ENCODE results near the gene FAM174A.

DNA sequence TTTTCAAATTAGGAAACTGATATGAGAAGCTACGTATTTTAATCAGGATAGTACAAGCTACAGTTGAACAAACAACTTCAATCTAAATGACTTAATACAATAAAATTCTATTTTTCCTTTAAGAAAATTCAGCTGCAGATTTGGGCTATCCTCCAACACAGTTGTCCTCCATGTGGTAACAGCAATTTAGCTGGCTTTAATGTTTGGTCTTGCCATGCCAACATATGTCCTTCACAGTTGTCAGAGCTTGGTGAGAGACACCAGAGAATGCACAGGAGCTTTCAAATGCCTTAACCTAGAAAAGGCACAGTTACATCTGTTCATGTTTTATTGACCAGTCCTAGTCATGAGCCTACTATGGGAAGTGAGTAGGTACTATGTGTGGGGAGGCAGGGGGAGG lies 10.8 kb downstream of the FAM174A start:
- TF ChIP-seq POLR2A (IDR thresholded peaks at IDR 0.05; ENCODE audit: low read length), result no peak
- no peak for TF ChIP-seq POLR2AphosphoS2 (conservative IDR thresholded peaks at IDR 0.05; ENCODE audit: low read length)
- TF ChIP-seq, protein P1, sequence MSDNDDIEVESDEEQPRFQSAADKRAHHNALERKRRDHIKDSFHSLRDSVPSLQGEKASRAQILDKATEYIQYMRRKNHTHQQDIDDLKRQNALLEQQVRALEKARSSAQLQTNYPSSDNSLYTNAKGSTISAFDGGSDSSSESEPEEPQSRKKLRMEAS (IDR thresholded peaks at IDR 0.05), result no peak
- no peak for TF ChIP-seq RAD21 (conservative IDR thresholded peaks at IDR 0.05 in 1 of 2, IDR thresholded peaks at IDR 0.05 in 1 of 2)
- TF ChIP-seq FOSL2 (IDR thresholded peaks at IDR 0.05), result no peak
- TF ChIP-seq FOSL2 (CRISPR knock-in tag; IDR thresholded peaks at IDR 0.05), result no peak
- TF ChIP-seq, protein P2, sequence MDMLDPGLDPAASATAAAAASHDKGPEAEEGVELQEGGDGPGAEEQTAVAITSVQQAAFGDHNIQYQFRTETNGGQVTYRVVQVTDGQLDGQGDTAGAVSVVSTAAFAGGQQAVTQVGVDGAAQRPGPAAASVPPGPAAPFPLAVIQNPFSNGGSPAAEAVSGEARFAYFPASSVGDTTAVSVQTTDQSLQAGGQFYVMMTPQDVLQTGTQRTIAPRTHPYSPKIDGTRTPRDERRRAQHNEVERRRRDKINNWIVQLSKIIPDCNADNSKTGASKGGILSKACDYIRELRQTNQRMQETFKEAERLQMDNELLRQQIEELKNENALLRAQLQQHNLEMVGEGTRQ (IDR thresholded peaks at IDR 0.05), result no peak
- TF ChIP-seq, protein P3, sequence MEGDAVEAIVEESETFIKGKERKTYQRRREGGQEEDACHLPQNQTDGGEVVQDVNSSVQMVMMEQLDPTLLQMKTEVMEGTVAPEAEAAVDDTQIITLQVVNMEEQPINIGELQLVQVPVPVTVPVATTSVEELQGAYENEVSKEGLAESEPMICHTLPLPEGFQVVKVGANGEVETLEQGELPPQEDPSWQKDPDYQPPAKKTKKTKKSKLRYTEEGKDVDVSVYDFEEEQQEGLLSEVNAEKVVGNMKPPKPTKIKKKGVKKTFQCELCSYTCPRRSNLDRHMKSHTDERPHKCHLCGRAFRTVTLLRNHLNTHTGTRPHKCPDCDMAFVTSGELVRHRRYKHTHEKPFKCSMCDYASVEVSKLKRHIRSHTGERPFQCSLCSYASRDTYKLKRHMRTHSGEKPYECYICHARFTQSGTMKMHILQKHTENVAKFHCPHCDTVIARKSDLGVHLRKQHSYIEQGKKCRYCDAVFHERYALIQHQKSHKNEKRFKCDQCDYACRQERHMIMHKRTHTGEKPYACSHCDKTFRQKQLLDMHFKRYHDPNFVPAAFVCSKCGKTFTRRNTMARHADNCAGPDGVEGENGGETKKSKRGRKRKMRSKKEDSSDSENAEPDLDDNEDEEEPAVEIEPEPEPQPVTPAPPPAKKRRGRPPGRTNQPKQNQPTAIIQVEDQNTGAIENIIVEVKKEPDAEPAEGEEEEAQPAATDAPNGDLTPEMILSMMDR (IDR thresholded peaks at IDR 0.05), result no peak
- TF ChIP-seq, protein P4, sequence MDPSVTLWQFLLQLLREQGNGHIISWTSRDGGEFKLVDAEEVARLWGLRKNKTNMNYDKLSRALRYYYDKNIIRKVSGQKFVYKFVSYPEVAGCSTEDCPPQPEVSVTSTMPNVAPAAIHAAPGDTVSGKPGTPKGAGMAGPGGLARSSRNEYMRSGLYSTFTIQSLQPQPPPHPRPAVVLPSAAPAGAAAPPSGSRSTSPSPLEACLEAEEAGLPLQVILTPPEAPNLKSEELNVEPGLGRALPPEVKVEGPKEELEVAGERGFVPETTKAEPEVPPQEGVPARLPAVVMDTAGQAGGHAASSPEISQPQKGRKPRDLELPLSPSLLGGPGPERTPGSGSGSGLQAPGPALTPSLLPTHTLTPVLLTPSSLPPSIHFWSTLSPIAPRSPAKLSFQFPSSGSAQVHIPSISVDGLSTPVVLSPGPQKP (IDR thresholded peaks at IDR 0.05; ENCODE audit: low read depth, low read length), result no peak
- TF ChIP-seq HDAC2 (IDR thresholded peaks at IDR 0.05), result no peak
- TF ChIP-seq RNF2 (IDR thresholded peaks at IDR 0.05; ENCODE audit: borderline replicate concordance, low read depth), result no peak
- TF ChIP-seq EP300 (IDR thresholded peaks at IDR 0.05), result no peak
- TF ChIP-seq, protein P5, sequence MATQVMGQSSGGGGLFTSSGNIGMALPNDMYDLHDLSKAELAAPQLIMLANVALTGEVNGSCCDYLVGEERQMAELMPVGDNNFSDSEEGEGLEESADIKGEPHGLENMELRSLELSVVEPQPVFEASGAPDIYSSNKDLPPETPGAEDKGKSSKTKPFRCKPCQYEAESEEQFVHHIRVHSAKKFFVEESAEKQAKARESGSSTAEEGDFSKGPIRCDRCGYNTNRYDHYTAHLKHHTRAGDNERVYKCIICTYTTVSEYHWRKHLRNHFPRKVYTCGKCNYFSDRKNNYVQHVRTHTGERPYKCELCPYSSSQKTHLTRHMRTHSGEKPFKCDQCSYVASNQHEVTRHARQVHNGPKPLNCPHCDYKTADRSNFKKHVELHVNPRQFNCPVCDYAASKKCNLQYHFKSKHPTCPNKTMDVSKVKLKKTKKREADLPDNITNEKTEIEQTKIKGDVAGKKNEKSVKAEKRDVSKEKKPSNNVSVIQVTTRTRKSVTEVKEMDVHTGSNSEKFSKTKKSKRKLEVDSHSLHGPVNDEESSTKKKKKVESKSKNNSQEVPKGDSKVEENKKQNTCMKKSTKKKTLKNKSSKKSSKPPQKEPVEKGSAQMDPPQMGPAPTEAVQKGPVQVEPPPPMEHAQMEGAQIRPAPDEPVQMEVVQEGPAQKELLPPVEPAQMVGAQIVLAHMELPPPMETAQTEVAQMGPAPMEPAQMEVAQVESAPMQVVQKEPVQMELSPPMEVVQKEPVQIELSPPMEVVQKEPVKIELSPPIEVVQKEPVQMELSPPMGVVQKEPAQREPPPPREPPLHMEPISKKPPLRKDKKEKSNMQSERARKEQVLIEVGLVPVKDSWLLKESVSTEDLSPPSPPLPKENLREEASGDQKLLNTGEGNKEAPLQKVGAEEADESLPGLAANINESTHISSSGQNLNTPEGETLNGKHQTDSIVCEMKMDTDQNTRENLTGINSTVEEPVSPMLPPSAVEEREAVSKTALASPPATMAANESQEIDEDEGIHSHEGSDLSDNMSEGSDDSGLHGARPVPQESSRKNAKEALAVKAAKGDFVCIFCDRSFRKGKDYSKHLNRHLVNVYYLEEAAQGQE (IDR thresholded peaks at IDR 0.05), result no peak
- no peak for TF ChIP-seq TP53 (CRISPR knock-in tag; IDR thresholded peaks at IDR 0.05)
- TF ChIP-seq, protein P6, sequence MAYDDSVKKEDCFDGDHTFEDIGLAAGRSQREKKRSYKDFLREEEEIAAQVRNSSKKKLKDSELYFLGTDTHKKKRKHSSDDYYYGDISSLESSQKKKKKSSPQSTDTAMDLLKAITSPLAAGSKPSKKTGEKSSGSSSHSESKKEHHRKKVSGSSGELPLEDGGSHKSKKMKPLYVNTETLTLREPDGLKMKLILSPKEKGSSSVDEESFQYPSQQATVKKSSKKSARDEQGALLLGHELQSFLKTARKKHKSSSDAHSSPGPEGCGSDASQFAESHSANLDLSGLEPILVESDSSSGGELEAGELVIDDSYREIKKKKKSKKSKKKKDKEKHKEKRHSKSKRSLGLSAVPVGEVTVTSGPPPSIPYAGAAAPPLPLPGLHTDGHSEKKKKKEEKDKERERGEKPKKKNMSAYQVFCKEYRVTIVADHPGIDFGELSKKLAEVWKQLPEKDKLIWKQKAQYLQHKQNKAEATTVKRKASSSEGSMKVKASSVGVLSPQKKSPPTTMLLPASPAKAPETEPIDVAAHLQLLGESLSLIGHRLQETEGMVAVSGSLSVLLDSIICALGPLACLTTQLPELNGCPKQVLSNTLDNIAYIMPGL (CRISPR knock-in tag; IDR thresholded peaks at IDR 0.05; ENCODE audit: borderline replicate concordance), result no peak
